ENCODE results near the gene NCBP2L.

Gene NCBP2L

DNA sequence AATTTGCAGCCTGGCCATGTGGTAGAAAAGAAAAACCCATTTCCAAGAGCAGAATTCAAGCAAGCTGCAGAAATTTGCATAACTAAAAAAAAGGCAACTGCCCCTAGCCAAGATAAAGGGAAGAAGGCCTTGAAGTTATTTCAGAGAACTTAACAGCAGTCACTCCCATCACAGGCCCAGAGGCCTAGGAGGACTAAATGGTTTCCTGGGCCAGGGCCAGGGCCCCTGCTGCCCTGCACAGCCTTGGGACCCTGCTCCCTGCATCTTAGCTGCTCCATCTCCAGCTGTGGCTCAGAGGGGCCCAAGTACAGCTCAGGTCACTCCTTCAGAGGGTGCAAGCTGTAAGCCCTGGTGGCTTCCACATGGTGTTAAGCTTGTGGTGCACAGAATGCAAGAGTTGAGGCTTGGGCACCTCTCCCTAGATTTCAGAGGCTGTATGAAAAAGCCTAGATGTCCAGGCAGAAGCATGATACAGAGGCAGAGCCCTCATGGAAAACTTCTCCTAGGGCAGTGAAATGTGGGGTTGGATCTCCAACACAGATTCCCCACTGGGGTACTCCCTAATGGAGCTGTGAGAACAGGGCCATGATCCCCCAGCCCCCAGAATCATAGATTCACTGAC is 41.5 kb downstream of the NCBP2L start:
- no peak for DNase-seq (ENCODE audit: extremely low spot score)
- ChIA-PET POLR2A (no interaction called here), CTCF (no interaction called here)
- TF ChIP-seq, protein P1, sequence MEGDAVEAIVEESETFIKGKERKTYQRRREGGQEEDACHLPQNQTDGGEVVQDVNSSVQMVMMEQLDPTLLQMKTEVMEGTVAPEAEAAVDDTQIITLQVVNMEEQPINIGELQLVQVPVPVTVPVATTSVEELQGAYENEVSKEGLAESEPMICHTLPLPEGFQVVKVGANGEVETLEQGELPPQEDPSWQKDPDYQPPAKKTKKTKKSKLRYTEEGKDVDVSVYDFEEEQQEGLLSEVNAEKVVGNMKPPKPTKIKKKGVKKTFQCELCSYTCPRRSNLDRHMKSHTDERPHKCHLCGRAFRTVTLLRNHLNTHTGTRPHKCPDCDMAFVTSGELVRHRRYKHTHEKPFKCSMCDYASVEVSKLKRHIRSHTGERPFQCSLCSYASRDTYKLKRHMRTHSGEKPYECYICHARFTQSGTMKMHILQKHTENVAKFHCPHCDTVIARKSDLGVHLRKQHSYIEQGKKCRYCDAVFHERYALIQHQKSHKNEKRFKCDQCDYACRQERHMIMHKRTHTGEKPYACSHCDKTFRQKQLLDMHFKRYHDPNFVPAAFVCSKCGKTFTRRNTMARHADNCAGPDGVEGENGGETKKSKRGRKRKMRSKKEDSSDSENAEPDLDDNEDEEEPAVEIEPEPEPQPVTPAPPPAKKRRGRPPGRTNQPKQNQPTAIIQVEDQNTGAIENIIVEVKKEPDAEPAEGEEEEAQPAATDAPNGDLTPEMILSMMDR (IDR thresholded peaks at IDR 0.05; ENCODE audit: control extremely low read depth, extremely low read depth, low read depth, missing control alignments), result no peak

DNA sequence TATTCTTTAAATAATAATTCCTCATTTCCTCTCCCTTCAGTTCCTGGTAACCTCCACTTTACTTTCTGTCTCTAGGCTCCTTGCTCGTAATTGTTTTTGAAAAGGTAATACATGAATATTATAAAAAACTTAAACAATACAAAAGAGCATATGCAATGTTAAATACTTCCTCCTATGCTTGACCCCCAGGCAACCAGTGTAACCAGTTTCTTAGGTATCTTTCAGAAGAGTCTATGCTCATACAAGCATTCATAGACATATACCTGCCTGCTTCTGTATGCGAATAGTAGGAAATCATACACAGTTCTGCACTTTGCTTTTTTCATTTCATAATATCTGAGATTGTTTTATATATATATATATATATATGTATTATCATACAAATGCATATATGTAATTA is 45.5 kb downstream of the NCBP2L start:
- no peak for DNase-seq (ENCODE audit: extremely low spot score)
- ChIA-PET POLR2A (no interaction called here), CTCF (no interaction called here)
- TF ChIP-seq, protein P1 (IDR thresholded peaks at IDR 0.05; ENCODE audit: control extremely low read depth, extremely low read depth, low read depth, missing control alignments), result no peak

DNA sequence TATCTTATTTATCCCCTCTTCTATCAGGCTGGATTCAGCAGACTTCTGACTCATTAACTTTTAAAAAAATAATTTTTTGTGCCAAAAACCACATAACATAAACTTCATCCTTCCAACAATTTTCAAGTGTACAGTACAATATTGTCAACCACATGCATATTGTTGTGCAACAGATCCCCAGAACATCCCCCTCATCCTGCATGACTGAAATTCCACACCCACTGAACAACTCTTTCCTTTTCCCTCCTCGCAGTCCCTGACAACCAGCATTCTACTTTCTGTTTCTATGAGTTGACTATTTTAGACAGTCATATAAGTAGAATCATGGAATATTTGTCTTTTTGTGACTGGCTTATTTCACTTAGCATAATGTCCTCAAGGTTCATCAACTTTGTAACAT is 45.9 kb downstream of the NCBP2L start:
- POLR2A ChIA-PET, result no interaction called here
- no peak for DNase-seq (ENCODE audit: extremely low spot score)
- CTCF ChIA-PET, result no interaction called here
- TF ChIP-seq, protein P1 (IDR thresholded peaks at IDR 0.05; ENCODE audit: control extremely low read depth, extremely low read depth, low read depth, missing control alignments), result no peak

GRCh38 chrX:107825698-107826237 is 48.2 kb downstream of the NCBP2L start, which contains the start of gene MID2:
MID2 (plus strand) TSS chrX:107825866; CDS start chrX:107826427, 561 bp downstream.
- ChIA-PET CTCF (no interaction called here), POLR2A (no interaction called here)
- peak; percentile 12 for DNase-seq (ENCODE audit: extremely low spot score)

GRCh38 chrX:107826238-107827029 is 48.9 kb downstream of the NCBP2L start:
- TF ChIP-seq, protein P1 (IDR thresholded peaks at IDR 0.05; ENCODE audit: control extremely low read depth, extremely low read depth, low read depth, missing control alignments), result no peak
- DNase-seq (ENCODE audit: extremely low spot score), result peak; percentile 23
- CTCF ChIA-PET, result no interaction called here
- POLR2A ChIA-PET, result no interaction called here

More at GRCh38 chrX:107825698-107826237, 48.2 kb downstream of the NCBP2L start, which contains the start of gene MID2:
- TF ChIP-seq, protein P1 (IDR thresholded peaks at IDR 0.05; ENCODE audit: control extremely low read depth, extremely low read depth, low read depth, missing control alignments), result no peak

DNA sequence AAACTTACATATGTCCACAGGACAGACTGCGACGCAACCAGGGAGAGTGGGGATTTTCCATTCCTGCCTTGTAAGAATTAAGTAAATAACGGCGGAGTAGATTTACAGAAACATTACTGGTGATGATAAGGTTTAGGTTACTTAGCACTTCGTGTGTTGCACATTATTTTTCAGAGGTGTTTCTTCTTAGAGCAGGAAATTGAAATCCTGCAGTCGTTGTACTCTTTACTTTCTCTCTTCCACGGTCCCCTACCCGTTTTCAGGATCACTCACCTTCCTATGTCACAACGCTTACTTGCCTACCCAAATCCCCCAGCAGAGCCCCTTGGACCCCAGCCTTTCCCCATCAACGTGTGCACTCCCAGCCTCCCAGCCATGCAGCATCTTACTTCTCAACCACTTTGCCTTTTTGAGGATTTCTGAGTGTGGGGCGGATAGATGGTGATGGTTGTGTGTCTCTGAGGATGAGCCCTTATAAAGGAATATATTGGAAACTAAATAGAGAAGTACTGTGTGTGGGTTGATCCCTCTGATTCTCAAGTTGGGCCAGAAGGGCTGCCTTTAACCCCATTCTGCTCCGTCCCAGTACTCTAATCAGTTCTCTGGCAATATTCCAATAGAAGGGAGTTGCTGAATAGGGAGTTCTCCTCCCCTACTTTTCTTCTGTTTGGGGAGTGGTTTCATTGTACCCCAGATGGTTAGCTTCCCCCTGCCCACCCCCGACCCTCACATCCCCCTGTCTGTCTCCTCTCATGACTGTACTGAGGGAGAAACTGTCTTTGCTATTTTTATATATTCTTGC is 49.7 kb downstream of the NCBP2L start:
- DNase-seq (ENCODE audit: extremely low spot score), result no peak
- CTCF ChIA-PET, result no interaction called here
- TF ChIP-seq, protein P1 (IDR thresholded peaks at IDR 0.05; ENCODE audit: control extremely low read depth, extremely low read depth, low read depth, missing control alignments), result no peak
- POLR2A ChIA-PET, result no interaction called here

Data from GM10248 (cell line).